Stimulated activated CD8-positive, alpha-beta memory T cell treated with anti-CD3 and anti-CD28 coated beads, Interleukin-15, amount 100 ng/mL, for 48 hours (primary cell): Measurements from ENCODE around the gene AP3S2.
"Not testable (repeated sequence)": the region's sequence is repeated elsewhere in the genome, so short reads cannot be mapped to it uniquely, and the experiment has no call there.

ENCODE experiments used
- DNase-seq, 2 donors: peaks; one replicate each; pipeline ENCODE4 v3.0.0-alpha.2; 2020; ENCODE audit warnings: low read depth in 2 of 2

AP3S2 gene

GRCh38 chr15:89903858-89904130, 10.0 kb upstream of the AP3S2 start:
- no peak for DNase-seq

- DNase-seq, result no peak
Observed at GRCh38 chr15:89903015-89903857, 9.4 kb upstream of the AP3S2 start.

- DNase-seq, result no peak
Observed at GRCh38 chr15:89900849-89901248, 7.1 kb upstream of the AP3S2 start.

- no peak for DNase-seq
Observed at GRCh38 chr15:89899951-89900567, 6.3 kb upstream of the AP3S2 start.

- DNase-seq, result no peak
Observed at GRCh38 chr15:89899295-89899945, 5.6 kb upstream of the AP3S2 start.

GRCh38 chr15:89898614-89899294, 5.0 kb upstream of the AP3S2 start:
- no peak for DNase-seq

- DNase-seq, result no peak
Observed at GRCh38 chr15:89898146-89898545, 4.4 kb upstream of the AP3S2 start.

- DNase-seq, result no peak
Observed at GRCh38 chr15:89893027-89893426, 767 bp downstream of the AP3S2 start.

GRCh38 chr15:89888214-89888804, 5.5 kb downstream of the AP3S2 start:
- DNase-seq, result no peak

- DNase-seq, result no peak
Observed at GRCh38 chr15:89885611-89886010, 8.2 kb downstream of the AP3S2 start.

GRCh38 chr15:89885179-89885578, 8.6 kb downstream of the AP3S2 start:
- not testable (repeated sequence) for DNase-seq

GRCh38 chr15:89883518-89883917, 10.3 kb downstream of the AP3S2 start:
- DNase-seq, result no peak

- DNase-seq, result no peak
Observed at GRCh38 chr15:89880727-89881126, 13.1 kb downstream of the AP3S2 start.

GRCh38 chr15:89878323-89878722, 15.5 kb downstream of the AP3S2 start:
- no peak for DNase-seq

GRCh38 chr15:89877083-89877425, 16.7 kb downstream of the AP3S2 start:
- DNase-seq, result no peak

GRCh38 chr15:89876396-89877082, 17.3 kb downstream of the AP3S2 start:
- DNase-seq, result no peak

- no peak for DNase-seq
Observed at GRCh38 chr15:89875741-89876140, 18.1 kb downstream of the AP3S2 start.

GRCh38 chr15:89874926-89875564, 18.7 kb downstream of the AP3S2 start:
- peak; percentile 71 to 76 for DNase-seq

GRCh38 chr15:89870688-89871288, 23.0 kb downstream of the AP3S2 start:
- DNase-seq, result no peak

- no peak for DNase-seq
Observed at GRCh38 chr15:89870006-89870405, 23.8 kb downstream of the AP3S2 start.

GRCh38 chr15:89869490-89869889, 24.3 kb downstream of the AP3S2 start:
- DNase-seq, result not testable (repeated sequence)
